H9 (cell line): ENCODE data around the gene PAX8. TPM values are rescaled to one million over a fixed set of nuclear protein-coding genes. Genes with fewer than 3 reads are reported as not detected.

Experiments used
- DNase-seq: peaks from one replicate; pipeline ENCODE4 v3.0.0-alpha.2; 2017
- H2AFZ ChIP-seq: one replicate; pipeline ENCODE4 v1.6.1; 2013; ENCODE audit warnings: mild to moderate bottlenecking, low read length, control low read depth, moderate library complexity
- H2AK5ac ChIP-seq: 2 replicates; pipeline ENCODE4 v1.6.1; 2013; ENCODE audit warnings: low read length, control low read depth, mixed read lengths; ENCODE audit not compliant: insufficient read length
- H2BK120ac ChIP-seq: one replicate; pipeline ENCODE4 v1.6.1; 2013; ENCODE audit warnings: low read depth, mild to moderate bottlenecking, low read length, control low read depth, inconsistent platforms; ENCODE audit not compliant: poor library complexity, severe bottlenecking
- H2BK12ac ChIP-seq: 2 replicates; pipeline ENCODE4 v1.6.1; 2013; ENCODE audit warnings: low read length, control low read depth, mixed read lengths, low read depth; ENCODE audit not compliant: insufficient read length
- H2BK15ac ChIP-seq: 2 replicates; pipeline ENCODE4 v1.6.1; 2013; ENCODE audit warnings: low read depth, low read length, control low read depth
- H2BK20ac ChIP-seq: one replicate; pipeline ENCODE4 v1.6.1; 2013; ENCODE audit warnings: low read depth, mild to moderate bottlenecking, low read length, control low read depth, inconsistent platforms; ENCODE audit not compliant: poor library complexity, severe bottlenecking
- H2BK5ac ChIP-seq: 2 replicates; pipeline ENCODE4 v1.6.1; 2013; ENCODE audit warnings: low read length, control low read depth, mixed read lengths; ENCODE audit not compliant: insufficient read length
- H3K14ac ChIP-seq: 2 replicates; pipeline ENCODE4 v1.6.1; 2013; ENCODE audit warnings: low read length, control low read depth; ENCODE audit not compliant: insufficient read depth
- H3K18ac ChIP-seq: 2 replicates; pipeline ENCODE4 v1.6.1; 2013; ENCODE audit warnings: low read depth, mild to moderate bottlenecking, mixed read lengths, low read length, control low read depth; ENCODE audit not compliant: insufficient read length
- H3K23ac ChIP-seq: 2 replicates; pipeline ENCODE4 v1.6.1; 2013; ENCODE audit warnings: low read length, control low read depth, mixed read lengths, low read depth; ENCODE audit not compliant: insufficient read length
- H3K23me2 ChIP-seq: 2 replicates; pipeline ENCODE4 v1.6.1; 2013; ENCODE audit warnings: low read depth, mild to moderate bottlenecking, mixed read lengths, low read length, control low read depth; ENCODE audit not compliant: insufficient read length, poor library complexity, severe bottlenecking
- H3K27ac ChIP-seq: 2 replicates; pipeline ENCODE4 v1.5.1; 2013; ENCODE audit warnings: low read length, control low read depth, mixed read lengths, low read depth; ENCODE audit not compliant: insufficient read length
- H3K27me3 ChIP-seq: 2 replicates; pipeline ENCODE4 v1.6.1; 2013; ENCODE audit warnings: low read length, control low read depth, inconsistent platforms; ENCODE audit not compliant: insufficient read depth
- H3K4ac ChIP-seq: 2 replicates; pipeline ENCODE4 v1.6.1; 2013; ENCODE audit warnings: low read depth, mild to moderate bottlenecking, control low read depth, inconsistent platforms, low read length, moderate library complexity
- H3K4me1 ChIP-seq: 2 replicates; pipeline ENCODE4 v1.6.1; 2013; ENCODE audit warnings: low read length, control low read depth, inconsistent platforms; ENCODE audit not compliant: insufficient read depth
- H3K4me2 ChIP-seq: 2 replicates; pipeline ENCODE4 v1.6.1; 2013; ENCODE audit warnings: low read length, control low read depth, mixed read lengths; ENCODE audit not compliant: insufficient read length, insufficient read depth
- H3K56ac ChIP-seq: 2 replicates; pipeline ENCODE4 v1.6.1; 2013; ENCODE audit warnings: low read depth, mild to moderate bottlenecking, mixed read lengths, low read length, control low read depth; ENCODE audit not compliant: insufficient read length
- H3K79me1 ChIP-seq: 2 replicates; pipeline ENCODE4 v1.6.1; 2013; ENCODE audit warnings: low read depth, mild to moderate bottlenecking, moderate library complexity, low read length, control low read depth, inconsistent platforms; ENCODE audit not compliant: insufficient read depth, poor library complexity, severe bottlenecking
- H3K79me2 ChIP-seq: 2 replicates; pipeline ENCODE4 v1.6.1; 2013; ENCODE audit warnings: low read length, control low read depth, inconsistent platforms; ENCODE audit not compliant: insufficient read depth
- H3K9ac ChIP-seq: 2 replicates; pipeline ENCODE4 v1.6.1; 2013; ENCODE audit warnings: low read length, control low read depth, mixed read lengths; ENCODE audit not compliant: insufficient read length; ENCODE audit errors: extremely low read depth
- H3K9me3 ChIP-seq: one replicate; pipeline ENCODE4 v1.6.1; 2013; ENCODE audit warnings: low read depth, low read length, inconsistent platforms; ENCODE audit not compliant: control insufficient read depth
- H3T11ph ChIP-seq: one replicate; pipeline ENCODE4 v1.6.1; 2013; ENCODE audit warnings: mild to moderate bottlenecking, low read length, control low read depth, inconsistent platforms
- H4K20me1 ChIP-seq: one replicate; pipeline ENCODE4 v1.6.1; 2013; ENCODE audit not compliant: control insufficient read depth, insufficient read length, insufficient read depth
- H4K5ac ChIP-seq: 2 replicates; pipeline ENCODE4 v1.6.1; 2013; ENCODE audit warnings: low read depth, mild to moderate bottlenecking, mixed read lengths, low read length, control low read depth; ENCODE audit not compliant: insufficient read length
- H4K8ac ChIP-seq: replicated peaks from 2 replicates; pipeline ENCODE4 v1.6.1; 2013; ENCODE audit warnings: low read length, control low read depth, mixed read lengths, low read depth; ENCODE audit not compliant: insufficient read length
- H4K91ac ChIP-seq: 2 replicates; pipeline ENCODE4 v1.6.1; 2013; ENCODE audit warnings: low read depth, mild to moderate bottlenecking, moderate library complexity, mixed read lengths, low read length, control low read depth; ENCODE audit not compliant: insufficient read length
- H3K27ac Mint-ChIP-seq, 3 experiments: 2 replicates in 2 of 3; 3 replicates in 1 of 3; pipeline ENCODE4 v1.8.0; 2020 to 2021; ENCODE audit warnings: mixed read lengths in 3 of 3, mild to moderate bottlenecking in 1 of 3, moderate library complexity in 1 of 3
- H3K27me3 Mint-ChIP-seq: 2 replicates; pipeline ENCODE4 v1.8.0; 2021; ENCODE audit warnings: low read depth, mild to moderate bottlenecking, moderate library complexity, mixed read lengths
- H3K36me3 Mint-ChIP-seq, 3 experiments: 2 replicates in 2 of 3; 3 replicates in 1 of 3; pipeline ENCODE4 v1.8.0; 2020 to 2021; ENCODE audit warnings: low read depth in 3 of 3, mixed read lengths in 3 of 3; ENCODE audit not compliant: insufficient read depth in 1 of 3
- H3K4me1 Mint-ChIP-seq, 2 experiments: 2 replicates each; pipeline ENCODE4 v1.8.0; 2020; ENCODE audit warnings: mixed read lengths in 2 of 2
- H3K4me3 Mint-ChIP-seq, 2 experiments: 2 replicates in 1 of 2; 3 replicates in 1 of 2; pipeline ENCODE4 v1.8.0; 2020 to 2021; ENCODE audit warnings: mild to moderate bottlenecking in 2 of 2, mixed read lengths in 2 of 2, moderate library complexity in 1 of 2
- H3K9me3 Mint-ChIP-seq, 2 experiments: 2 replicates in 1 of 2; 3 replicates in 1 of 2; pipeline ENCODE4 v1.8.0; 2020; ENCODE audit warnings: mild to moderate bottlenecking in 2 of 2, mixed read lengths in 2 of 2, moderate library complexity in 1 of 2
- CTCF ChIP-seq: fragments of 200-600 bp; sonication (generic); conservative IDR thresholded peaks from 3 replicates; pipeline ENCODE4 v1.8.0; 2021; ENCODE audit warnings: antibody characterized with exemption, mild to moderate bottlenecking
- WGBS: extraction: QIAGEN DNeasy Blood & Tissue Kit; methylation state at CpG from one replicate; pipeline ENCODE4 v1.1.7; 2013; ENCODE audit warnings: missing lambda C conversion rate, low lambda C conversion rate, mixed read lengths; ENCODE audit not compliant: insufficient read length; ENCODE audit errors: extremely low coverage; 5-methylcytosine and 5-hydroxymethylcytosine counted together
- total RNA-seq: library from RNA; stranded (reverse); gene quantifications from 2 replicates; pipeline ENCODE4 v1.2.1, GENCODE V29; 2021

Gene PAX8
- total RNA-seq, 1 experiment from 2014 or later: not detected

- Histone ChIP-seq H2BK12ac (no peak overlapping the region), H3K4me1 (no peaks in the 10 kb centered on the region)
These were observed 48.2 kb downstream of the PAX8 start for GRCh38 chr2:113230531-113230930.

More at GRCh38 chr2:113230531-113230930, 48.2 kb downstream of the PAX8 start:
- no peak overlapping the region for H3K4me3 Mint-ChIP-seq
- DNase-seq: no peak
- no peaks in the 10 kb centered on the region for H3K79me2 ChIP-seq
- no peaks in the 10 kb centered on the region for H3K79me1 ChIP-seq
- H3K27ac ChIP-seq: no peak overlapping the region
- no peaks in the 10 kb centered on the region for H3K23me2 ChIP-seq
- H2BK5ac ChIP-seq: no peak overlapping the region
- WGBS: 100% methylated on average over 2 of the region's 6 CpGs
- no peak overlapping the region for H2BK20ac ChIP-seq
- no peaks in the 10 kb centered on the region for H3K9me3 ChIP-seq
- peaks cover 10% of the 10 kb centered on the region for H3K27me3 Mint-ChIP-seq
- no peak for TF ChIP-seq CTCF
- no peak overlapping the region for H3K4me2 ChIP-seq
- H4K20me1 ChIP-seq: no peaks in the 10 kb centered on the region
- H3K4ac ChIP-seq: no peak overlapping the region
- H3K36me3 Mint-ChIP-seq: peaks cover 0 to 5% (median 0%) of the 10 kb centered on the region in 3 experiments; a peak in 2 of 7 replicates
- H3K9me3 Mint-ChIP-seq: peaks cover 3 to 7% of the 10 kb centered on the region in 2 experiments; a peak in 2 of 5 replicates
- no peak overlapping the region for H2AFZ ChIP-seq
- no peak overlapping the region for H3K14ac ChIP-seq
- H3K27me3 ChIP-seq: no peaks in the 10 kb centered on the region
- no peak overlapping the region for H4K8ac ChIP-seq
- no peak overlapping the region for H2BK120ac ChIP-seq
- no peak overlapping the region for H3K18ac ChIP-seq
- H4K91ac ChIP-seq: no peak overlapping the region
- H3K56ac ChIP-seq: no peak overlapping the region
- no peak overlapping the region for H3K23ac ChIP-seq
- no peak overlapping the region for H4K5ac ChIP-seq
- no peak overlapping the region for H2BK15ac ChIP-seq
- no peak overlapping the region for H2AK5ac ChIP-seq
- no peak overlapping the region for H3K27ac Mint-ChIP-seq
- peaks cover 3% of the 10 kb centered on the region in 2 experiments for H3K4me1 Mint-ChIP-seq
- H3K9ac ChIP-seq: no peak overlapping the region
- no peak overlapping the region for H3T11ph ChIP-seq
